Skin epidermis (tissue), 12 donors: ENCODE results near the gene ZNG1B.
"Not testable (repeated sequence)": the region's sequence is repeated elsewhere in the genome, so short reads cannot be mapped to it uniquely, and the experiment has no call there.

ENCODE experiments used
- H3K27ac ChIP-seq, 21 experiments: fragments of 200-600 bp; sonication (generic) in 11 of 21; one replicate each; pipeline ENCODE4 v1.5.0; 2020; ENCODE audit warnings: mild to moderate bottlenecking in 3 of 21, inconsistent platforms in 2 of 21, moderate library complexity in 2 of 21
- H3K4me3 ChIP-seq, 7 experiments: fragments of 200-600 bp; sonication (generic) in 2 of 7; one replicate each; pipeline ENCODE4 v1.5.0; 2020; ENCODE audit warnings: inconsistent platforms in 2 of 7, mild to moderate bottlenecking in 2 of 7, moderate library complexity in 1 of 7

The ZNG1B gene

DNA sequence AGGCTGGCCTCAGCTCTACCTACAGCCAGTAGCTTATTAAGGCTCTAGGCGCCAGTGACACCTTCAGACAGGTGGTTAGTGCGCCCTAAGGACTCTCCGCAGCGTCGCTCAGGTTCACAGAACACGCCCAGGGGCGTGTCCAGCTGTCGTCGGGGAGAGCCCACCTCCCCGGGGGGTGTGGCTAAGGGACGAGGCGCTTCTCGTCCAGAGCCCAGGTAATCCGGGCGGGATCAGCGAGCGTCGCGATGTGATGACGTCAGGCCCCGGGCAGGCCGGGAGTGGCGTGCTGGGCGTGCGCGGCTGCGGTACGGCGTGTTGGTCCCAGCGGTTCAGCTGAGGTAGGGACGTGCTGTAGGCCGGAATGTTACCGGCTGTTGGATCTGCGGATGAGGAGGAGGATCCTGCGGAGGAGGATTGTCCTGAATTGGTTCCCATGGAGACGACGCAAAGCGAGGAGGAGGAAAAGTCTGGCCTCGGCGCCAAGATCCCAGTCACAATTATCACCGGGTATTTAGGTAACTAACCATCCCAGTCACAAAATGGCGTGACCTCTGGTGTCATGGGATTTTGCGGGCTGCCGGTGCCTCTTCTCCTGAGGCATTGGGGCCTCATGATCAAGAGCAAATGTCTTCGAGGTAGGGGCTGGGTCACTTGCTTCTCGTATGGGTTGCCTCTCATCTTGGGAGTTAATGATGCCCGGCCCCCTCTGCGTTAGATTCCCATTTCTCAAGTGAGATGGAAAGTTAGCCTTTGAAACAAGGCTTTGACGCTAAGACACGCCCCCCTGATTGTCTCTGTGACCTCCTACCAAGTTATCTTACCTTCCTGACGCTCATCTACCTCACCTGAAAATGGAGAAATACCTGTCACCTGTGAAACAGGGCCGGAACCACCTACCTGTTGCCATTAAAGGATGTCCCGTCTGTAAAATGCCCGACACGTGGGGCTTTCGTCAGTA lies at the start of gene ZNG1B:
TSS of gene ZNG1B (plus strand) at position 184 of the 958 bp plus-strand sequence. CDS start at position 362, 178 bp downstream.
- Histone ChIP-seq H3K27ac (peak within 1 kb of the TSS in 19 of 21 experiments; percentile 31 to 89 (median 79)), H3K4me3 (peak within 1 kb of the TSS; percentile 39 to 57 (median 46))

DNA sequence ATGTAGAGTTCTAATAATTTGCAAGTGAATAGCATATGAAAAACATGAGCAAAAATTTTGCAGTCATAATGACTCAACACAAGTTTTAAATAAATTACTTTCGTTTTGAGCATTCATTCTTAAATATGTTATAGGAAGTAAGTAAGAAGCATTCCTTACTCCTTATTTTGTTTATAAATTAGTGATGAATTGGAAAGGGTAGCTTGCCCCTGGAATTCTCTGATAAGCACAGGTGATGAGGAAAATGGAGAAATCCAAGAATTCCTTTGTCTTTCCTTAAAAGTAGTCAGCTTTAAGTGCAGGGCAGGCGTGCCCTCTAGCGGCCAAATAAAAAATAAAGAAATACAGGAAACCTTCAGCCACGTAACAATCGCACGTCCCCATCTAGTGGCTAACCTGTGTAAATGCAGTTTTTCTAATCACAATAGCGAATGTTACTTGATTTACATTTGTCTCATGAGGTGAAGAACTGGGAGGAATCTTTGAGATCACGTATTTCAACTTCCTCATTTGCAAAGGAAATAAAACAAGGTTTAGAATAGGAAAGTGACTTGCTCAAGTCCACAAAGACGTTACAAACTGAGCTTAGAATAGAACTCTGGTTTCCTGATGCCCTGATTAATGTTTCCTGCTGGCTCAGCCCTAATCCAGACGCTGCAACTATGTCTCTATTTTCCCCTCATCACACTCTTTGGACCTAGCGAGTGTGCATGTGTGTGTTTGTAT lies 47.2 kb upstream of the ZNG1B start:
- peak overlapping the region in 2 of 21 experiments; percentile 54 to 73 for H3K27ac ChIP-seq
- peak overlapping the region in 3 of 7 experiments; percentile 11 to 24 (median 18) for H3K4me3 ChIP-seq

DNA sequence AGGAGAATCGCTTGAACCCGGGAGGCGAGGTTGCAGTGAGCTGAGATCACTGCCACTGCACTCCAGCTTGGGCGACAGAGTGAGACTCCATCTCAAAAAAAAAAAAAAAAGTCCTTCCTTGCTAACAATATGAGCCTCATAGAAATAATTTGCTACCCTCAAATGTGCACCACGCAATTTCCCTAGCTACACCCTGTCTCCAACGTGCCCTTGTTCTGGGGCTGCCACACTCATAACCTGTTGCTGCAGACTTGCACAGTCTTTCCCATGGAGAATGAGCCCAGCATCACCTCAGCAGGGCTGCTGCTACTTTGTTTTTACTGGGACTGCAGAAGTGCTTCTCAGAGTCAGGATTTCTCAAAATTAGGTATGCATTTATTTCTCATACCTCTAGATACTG lies 46.4 kb upstream of the ZNG1B start:
- Histone ChIP-seq H3K27ac (no peak overlapping the region), H3K4me3 (no peak overlapping the region)

DNA sequence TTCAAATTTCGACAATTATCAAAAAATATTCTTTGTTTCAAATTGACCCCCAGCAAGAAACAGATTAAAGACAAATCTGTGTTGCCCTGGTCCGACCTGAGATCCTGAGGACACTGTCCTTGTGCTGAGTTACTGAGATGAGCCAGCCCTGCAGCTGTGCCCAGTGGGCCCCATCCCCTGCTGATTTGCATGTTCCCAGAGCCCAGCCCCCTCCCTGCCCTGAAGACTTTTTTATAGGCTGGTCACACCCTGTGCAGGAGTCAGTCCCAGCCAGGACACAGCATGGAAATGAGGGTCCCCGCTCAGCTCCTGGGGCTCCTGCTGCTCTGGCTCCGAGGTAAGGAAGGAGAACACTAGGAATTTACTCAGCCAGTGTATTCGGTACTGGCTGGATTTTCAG lies 31.4 kb upstream of the ZNG1B start:
- peak overlapping the region in 1 of 21 experiments; percentile 9 for H3K27ac ChIP-seq
- H3K4me3 ChIP-seq, result no peak overlapping the region

DNA sequence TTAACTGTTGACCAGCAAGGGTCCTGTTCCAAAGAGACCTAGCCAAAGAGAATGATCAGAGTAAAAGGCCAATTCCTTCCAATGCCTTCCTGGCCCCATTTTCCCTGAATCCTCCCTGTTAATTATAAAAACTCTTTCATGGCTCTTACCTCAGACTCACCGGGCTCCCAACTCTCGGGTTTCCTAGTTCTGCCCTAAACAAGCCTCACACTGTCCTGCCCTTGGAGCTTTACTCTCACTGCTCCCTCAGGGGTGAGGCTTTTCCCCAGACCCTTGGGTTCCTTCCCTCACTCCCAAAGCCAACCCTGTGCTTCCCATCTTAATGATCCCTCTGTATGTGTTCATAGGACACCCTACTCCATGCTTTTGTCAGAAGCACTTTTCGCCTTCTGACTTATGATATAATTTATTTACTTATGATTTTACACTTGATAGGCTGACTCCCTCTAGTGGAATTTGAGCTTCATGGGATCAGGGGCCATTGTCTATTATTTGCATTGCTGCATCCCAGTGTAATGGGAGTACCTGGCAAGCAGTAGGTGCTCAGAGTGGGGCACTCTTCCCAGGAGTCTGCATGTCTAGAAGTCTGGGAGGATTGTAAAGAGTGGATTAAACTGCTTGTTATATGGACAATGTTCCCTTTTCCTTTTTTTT lies 29.9 kb upstream of the ZNG1B start:
- Histone ChIP-seq H3K27ac (no peak overlapping the region), H3K4me3 (no peak overlapping the region)

DNA sequence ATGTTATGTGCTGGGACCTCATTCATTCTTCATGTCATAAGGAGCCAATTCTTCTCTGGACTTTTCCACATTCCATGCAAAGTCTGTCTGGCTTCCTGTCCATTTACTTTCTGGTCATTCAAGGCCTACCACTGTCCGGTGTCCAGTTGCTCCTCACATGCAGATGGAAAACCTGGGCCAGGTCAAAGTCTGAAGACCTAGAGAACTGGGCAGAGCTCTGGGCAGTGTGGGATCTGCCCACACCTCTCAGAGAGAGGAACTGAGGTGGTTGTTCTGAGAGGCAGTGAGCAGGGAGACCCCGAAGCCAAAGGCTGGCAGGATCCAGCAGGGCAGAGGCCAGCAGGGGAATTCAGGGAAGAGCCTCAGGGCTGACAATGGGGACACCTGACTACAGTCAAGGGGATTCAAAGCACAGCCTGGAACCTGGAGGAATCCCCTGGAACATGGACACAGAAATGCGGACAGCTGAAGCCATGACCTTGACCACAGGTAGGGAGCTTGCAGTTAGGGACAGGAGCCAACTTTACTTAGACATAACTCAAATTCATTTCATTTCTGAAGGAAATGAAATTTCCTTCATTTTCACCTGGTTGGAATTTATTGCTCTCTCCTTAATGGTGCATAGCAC lies 25.7 kb upstream of the ZNG1B start:
- not testable (repeated sequence) for H3K4me3 ChIP-seq, H3K27ac ChIP-seq

DNA sequence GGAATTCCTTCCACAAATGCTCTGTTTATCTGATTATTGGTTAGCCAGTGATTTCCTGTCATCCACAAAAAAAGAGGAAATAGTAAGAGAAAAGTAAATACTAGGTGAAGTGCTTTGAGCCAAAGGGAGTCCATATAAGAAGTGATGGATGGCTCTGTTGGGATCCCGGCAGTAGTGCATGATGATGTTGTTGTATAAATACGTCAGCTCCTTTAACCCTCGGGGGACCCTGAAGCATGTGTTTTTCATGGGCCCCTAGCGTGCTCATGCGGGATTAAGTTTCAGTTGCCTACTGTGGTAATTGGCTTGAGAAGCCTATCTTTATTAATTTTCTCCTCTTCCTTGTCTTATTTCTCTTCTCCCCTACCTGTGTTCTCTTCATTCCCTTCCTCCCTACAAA lies 24.7 kb upstream of the ZNG1B start:
- not testable (repeated sequence) for H3K4me3 ChIP-seq, H3K27ac ChIP-seq

DNA sequence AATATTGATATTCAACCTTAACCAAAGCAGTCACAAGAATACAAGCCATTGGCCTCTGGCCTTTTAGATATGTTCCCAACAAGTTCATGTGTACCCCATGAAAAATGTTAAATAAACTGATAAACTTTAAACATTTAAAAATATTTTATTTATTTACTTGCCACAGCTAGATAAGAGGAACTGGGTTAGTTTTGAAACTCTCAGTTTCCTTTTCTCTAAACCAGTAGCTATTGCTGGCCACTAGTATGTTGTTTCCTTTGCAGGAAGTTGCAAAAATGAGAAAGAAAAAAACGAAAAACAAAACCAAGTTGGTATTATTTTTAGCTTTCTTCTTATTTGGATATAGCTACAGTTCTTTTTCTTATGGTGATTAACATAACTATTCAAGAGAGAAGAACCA lies 5.7 kb upstream of the ZNG1B start:
- not testable (repeated sequence) for H3K4me3 ChIP-seq, H3K27ac ChIP-seq

DNA sequence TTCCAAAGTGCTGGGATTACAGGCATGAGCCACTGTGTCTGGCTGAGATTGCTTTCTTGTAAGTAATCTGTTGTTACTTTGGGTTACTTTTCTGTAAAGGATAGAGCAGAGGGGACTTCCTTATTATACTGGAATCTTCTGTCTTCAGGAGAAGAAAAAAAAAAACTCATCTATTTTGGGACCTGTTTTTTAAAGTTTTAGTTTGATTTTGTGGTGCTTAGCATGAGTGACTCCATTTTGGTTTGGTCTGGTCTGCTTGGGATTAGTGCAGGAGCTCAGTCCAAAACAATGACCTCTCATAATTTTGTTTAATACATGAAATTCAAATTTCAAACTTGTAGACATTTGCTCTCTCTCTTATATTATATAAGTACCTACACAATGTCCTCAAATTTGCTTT lies 4.0 kb upstream of the ZNG1B start:
- H3K27ac ChIP-seq, result not testable (repeated sequence)

DNA sequence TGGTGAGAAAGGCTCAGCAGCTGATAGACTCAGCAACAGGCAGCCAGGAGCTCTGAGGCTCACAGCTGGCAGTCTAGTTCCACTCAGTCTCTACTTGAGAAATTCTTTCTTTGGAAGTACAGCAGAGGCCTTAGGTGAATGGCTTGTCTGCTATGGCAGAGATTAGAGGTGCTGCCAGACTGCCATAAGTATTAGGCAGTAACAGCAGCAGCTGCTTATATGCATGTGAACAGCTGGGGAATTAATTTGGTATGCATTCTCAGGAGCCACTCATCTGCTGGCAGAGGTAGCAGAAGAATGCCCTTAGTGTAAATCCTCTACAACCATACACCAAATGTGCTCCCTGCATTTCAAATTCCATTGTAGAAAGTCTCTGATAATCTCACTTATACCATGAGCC lies 28.3 kb downstream of the ZNG1B start:
- not testable (repeated sequence) for H3K4me3 ChIP-seq, H3K27ac ChIP-seq

More for the DNA sequence above, 4.0 kb upstream of the ZNG1B start:
- H3K4me3 ChIP-seq, result not testable (repeated sequence)

DNA sequence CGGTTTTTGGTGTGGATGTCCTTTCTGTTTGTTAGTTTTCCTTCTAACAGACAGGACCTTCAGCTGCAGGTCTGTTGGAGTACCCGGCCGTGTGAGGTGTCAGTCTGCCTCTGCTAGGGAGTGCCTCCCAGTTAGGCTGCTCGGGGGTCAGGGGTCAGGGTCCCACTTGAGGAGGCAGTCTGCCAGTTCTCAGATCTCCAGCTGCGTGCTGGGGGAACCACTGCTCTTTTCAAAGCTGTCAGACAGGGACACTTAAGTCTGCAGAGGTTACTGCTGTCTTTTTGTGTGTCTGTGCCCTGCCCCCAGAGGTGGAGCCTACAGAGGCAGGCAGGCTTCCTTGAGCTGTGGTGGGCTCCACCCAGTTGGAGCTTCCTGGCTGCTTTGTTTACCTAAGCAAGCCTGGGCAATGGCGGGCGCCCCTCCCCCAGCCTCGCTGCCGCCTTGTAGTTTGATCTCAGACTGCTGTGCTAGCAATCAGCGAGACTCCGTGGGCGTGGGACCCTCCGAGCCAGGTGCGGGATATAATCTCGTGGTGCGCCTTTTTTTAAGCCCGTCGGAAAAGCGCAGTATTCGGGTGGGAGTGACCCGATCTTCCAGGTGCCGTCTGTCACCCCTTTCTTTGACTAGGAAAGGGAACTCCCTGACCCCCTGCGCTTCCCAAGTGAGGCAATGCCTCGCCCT lies 39.3 kb downstream of the ZNG1B start:
- H3K4me3 ChIP-seq, H3K27ac ChIP-seq: not testable (repeated sequence)

DNA sequence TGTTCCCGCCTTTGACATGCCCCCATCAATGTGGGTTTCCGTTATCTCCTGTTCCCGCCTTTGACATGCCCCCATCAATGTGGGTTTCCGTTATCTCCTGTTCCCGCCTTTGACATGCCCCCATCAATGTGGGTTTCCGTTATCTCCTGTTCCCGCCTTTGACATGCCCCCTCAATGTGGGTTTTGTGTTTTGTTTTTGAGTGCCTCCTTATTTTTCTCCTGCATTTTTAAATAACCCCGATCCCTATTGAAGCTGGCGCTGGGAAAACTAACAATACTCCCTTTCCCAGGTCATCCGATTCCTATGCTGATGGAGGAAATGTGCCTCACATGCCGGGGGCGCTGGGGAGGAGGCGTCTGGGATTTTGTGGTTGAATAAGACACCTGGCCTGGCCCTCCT lies 59.0 kb downstream of the ZNG1B start:
- not testable (repeated sequence) for H3K27ac ChIP-seq, H3K4me3 ChIP-seq

DNA sequence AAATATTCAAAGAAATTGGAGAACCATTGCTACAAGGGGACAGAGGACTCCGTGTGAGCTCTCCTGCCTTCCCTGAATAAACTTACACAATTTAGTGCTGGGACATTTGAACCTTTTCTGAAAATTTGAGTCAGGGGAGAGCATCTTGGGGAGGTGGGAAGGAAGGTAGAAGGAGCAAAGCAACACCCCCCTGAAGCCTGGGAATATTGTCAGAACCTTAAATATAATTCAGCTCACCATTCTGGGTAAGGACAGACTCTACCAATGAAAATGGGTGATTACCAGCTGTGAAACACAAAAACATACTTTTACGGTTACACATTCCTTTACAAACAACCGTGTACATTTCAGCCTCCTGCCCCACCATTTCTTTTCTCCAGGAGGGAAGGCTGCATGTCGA lies 60.9 kb downstream of the ZNG1B start, which contains the start of gene FOXD4L1:
TSS of gene FOXD4L1 (plus strand) at position 301 of the 400 bp plus-strand sequence. CDS start 592 bp downstream, outside the sequence.
- H3K4me3 ChIP-seq, H3K27ac ChIP-seq: not testable (repeated sequence)

DNA sequence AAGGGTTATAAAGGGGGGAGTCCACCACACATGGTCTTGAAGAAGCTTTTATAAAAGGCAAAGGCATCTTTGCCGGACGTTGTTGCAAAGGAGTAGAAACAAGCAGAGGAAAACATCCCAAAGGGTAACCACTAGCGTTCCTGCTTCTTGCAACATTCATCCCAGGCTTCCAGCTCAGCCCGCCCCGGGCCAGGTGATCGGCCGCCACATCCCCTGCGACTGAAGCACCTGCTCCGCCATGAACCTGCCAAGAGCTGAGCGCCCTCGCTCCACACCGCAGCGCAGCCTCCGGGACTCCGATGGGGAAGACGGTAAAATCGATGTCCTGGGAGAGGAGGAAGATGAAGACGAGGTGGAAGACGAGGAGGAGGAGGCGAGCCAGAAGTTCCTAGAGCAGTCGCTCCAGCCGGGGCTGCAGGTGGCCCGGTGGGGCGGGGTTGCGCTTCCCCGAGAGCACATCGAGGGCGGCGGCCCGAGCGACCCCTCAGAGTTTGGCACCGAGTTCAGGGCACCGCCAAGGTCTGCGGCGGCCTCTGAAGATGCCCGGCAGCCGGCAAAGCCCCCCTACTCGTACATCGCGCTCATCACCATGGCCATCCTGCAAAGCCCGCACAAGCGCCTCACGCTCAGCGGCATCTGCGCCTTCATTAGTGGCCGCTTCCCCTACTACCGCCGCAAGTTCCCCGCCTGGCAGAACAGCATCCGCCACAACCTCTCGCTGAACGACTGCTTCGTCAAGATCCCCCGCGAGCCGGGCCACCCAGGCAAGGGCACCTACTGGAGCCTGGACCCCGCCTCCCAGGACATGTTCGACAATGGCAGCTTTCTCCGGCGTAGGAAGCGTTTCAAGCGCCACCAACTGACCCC lies 61.8 kb downstream of the ZNG1B start:
- not testable (repeated sequence) for H3K27ac ChIP-seq, H3K4me3 ChIP-seq

DNA sequence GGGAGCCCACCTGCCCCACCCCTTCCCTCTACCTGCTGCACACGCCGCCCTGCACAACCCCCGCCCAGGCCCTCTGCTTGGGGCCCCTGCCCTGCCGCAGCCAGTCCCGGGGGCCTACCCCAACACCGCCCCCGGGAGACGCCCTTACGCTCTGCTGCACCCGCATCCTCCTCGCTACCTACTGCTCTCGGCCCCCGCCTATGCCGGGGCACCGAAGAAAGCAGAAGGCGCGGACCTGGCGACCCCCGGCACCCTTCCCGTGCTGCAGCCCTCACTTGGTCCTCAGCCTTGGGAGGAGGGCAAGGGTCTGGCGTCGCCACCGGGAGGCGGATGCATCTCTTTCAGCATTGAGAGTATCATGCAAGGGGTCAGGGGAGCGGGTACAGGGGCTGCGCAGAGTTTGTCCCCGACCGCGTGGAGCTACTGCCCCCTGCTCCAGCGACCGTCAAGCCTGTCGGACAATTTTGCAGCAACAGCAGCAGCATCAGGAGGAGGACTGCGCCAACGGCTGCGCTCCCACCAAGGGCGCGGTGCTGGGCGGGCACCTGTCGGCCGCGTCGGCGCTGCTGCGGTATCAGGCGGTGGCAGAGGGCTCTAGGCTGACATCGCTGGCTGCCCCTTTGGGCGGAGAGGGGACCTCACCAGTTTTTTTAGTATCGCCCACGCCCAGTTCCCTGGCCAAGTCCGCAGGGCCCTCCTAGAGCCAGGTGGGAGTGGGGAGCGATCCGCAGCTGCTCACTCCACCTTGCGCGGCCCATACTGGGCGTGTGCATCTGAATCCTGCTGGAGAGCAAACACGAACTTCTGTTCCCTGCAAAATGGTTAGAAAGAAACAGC lies 62.6 kb downstream of the ZNG1B start:
- not testable (repeated sequence) for H3K27ac ChIP-seq, H3K4me3 ChIP-seq

DNA sequence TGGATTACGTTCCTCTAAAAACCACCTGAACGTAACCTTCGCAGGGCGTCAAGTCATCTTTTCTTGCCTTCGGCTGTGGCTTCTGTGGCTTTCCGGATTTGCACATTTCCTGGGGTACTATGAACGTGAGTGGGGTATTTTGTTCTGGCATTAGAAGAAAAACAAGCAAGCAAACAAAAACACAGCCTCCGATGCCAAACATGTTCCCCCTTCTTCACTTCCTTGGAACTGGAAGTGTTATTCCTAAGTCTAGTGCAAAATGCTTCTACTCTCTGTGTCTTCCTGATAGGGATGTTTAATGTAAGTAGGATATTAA lies 63.2 kb downstream of the ZNG1B start:
- H3K27ac ChIP-seq, H3K4me3 ChIP-seq: not testable (repeated sequence)
